ENCODE data around the gene SGK2. TPM values are rescaled to one million over a fixed set of nuclear protein-coding genes. Genes with fewer than 3 reads are reported as not detected.

SGK2 gene
- total and polyA plus RNA-seq, 9 of the 15 experiments (the other 6 are each of a cell fraction or from before 2014, with no cell fraction given): 0.07 to 0.31 (median 0.15) TPM; not detected in 2

DNA sequence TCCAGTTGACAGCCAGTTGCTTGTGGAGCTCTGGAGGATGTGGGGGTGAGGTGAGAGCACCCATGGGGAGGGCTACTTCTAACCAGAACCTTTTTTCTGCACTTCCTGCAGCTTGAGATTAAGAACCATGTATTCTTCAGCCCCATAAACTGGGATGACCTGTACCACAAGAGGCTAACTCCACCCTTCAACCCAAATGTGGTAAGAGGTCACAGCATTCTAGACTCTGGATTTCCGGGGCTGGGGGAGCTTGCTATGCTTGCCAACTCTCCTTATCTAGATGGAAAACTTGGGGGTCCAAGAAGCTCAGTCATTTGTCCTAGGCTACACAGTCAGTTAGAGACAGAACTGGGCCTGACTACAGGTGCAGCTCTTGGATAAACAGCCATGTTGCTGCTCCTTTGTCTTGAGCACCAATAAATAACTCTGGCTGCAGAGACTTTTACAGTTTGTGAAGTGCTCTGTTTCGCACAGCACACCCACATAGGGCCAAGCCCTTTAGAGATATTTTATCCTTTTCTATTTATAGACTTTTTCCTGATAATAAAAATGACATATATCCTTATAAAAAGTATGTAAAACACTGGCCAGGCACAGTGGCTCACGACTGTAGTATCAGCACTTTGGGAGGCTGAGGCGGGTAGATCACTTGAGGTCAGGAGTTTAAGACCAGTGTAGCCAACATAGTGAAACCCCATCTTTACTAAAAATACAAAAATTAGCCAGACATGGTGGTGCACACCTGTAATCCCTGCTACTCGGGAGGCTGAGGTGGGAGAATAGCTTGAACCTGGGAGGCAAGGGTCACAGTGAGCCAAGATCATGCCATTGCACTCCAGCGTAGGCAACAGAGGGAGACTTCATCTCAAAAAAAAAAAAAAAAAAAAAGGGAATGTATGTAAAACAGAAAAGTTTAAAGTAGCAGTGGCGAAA lies 21.3 kb downstream of the SGK2 start (continued):
- TF ChIP-seq POLR2B (IDR thresholded peaks at IDR 0.05; ENCODE audit: low read depth, partially characterized antibody) (no peak), RNF2 (IDR thresholded peaks at IDR 0.05) (peak; percentile 12; the same call in 1 of the 2 replicates), SRSF9 (IDR thresholded peaks at IDR 0.05; ENCODE audit: borderline replicate concordance, low read depth, low read length) (no peak), ZNF644 (tag; IDR thresholded peaks at IDR 0.05; ENCODE audit: low read depth) (no peak), HDAC2 (IDR thresholded peaks at IDR 0.05) (no peak), ARID2 (IDR thresholded peaks at IDR 0.05) (no peak), ESRRA (IDR thresholded peaks at IDR 0.05; ENCODE audit: borderline replicate concordance, low read depth) (no peak), ZNF766 (CRISPR knock-in tag; conservative IDR thresholded peaks at IDR 0.05) (0 out of 2 replicates have a peak, but pooled peaks have one; percentile 23), RBM25 (IDR thresholded peaks at IDR 0.05; ENCODE audit: low read depth, low read length, severe bottlenecking) (peak; percentile 53), PHF20 (IDR thresholded peaks at IDR 0.05; ENCODE audit: partially characterized antibody) (no peak), POLR2G (IDR thresholded peaks at IDR 0.05; ENCODE audit: low read depth, low read length) (no peak), HDAC1 (IDR thresholded peaks at IDR 0.05) (0 out of 4 replicates have a peak, but pooled peaks of 1 of the 2 experiments have one; percentile 16), SMARCA4 (IDR thresholded peaks at IDR 0.05) (peak; percentile 43; the same call in 1 of the 2 replicates), KLF16 (IDR thresholded peaks at IDR 0.05) (peak; percentile 28; the same call in 1 of the 2 replicates), ZFP30 (CRISPR knock-in tag; IDR thresholded peaks at IDR 0.05; ENCODE audit: borderline replicate concordance) (no peak), ARID1B (IDR thresholded peaks at IDR 0.05) (peak; percentile 63; the same call in 1 of the 2 replicates), CBX2 (IDR thresholded peaks at IDR 0.05; ENCODE audit: insufficient read depth, low read length, poor library complexity, severe bottlenecking) (no peak), NR2C2 (CRISPR knock-in tag; IDR thresholded peaks at IDR 0.05) (no peak), NR2C2 (tag; IDR thresholded peaks at IDR 0.05) (peak; percentile 64), ZFPM2 (CRISPR knock-in tag; IDR thresholded peaks at IDR 0.05) (no peak), TCF3 (CRISPR knock-in tag; IDR thresholded peaks at IDR 0.05) (peak; percentile 70), SIN3A (IDR thresholded peaks at IDR 0.05; ENCODE audit: borderline replicate concordance in 2 of 2, control insufficient read depth in 1 of 2, low read depth in 2 of 2, low read length in 2 of 2) (no peak)
- TF ChIP-seq, protein P1, sequence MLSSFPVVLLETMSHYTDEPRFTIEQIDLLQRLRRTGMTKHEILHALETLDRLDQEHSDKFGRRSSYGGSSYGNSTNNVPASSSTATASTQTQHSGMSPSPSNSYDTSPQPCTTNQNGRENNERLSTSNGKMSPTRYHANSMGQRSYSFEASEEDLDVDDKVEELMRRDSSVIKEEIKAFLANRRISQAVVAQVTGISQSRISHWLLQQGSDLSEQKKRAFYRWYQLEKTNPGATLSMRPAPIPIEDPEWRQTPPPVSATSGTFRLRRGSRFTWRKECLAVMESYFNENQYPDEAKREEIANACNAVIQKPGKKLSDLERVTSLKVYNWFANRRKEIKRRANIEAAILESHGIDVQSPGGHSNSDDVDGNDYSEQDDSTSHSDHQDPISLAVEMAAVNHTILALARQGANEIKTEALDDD (IDR thresholded peaks at IDR 0.05): peak; percentile 93
- TF ChIP-seq, protein P2, sequence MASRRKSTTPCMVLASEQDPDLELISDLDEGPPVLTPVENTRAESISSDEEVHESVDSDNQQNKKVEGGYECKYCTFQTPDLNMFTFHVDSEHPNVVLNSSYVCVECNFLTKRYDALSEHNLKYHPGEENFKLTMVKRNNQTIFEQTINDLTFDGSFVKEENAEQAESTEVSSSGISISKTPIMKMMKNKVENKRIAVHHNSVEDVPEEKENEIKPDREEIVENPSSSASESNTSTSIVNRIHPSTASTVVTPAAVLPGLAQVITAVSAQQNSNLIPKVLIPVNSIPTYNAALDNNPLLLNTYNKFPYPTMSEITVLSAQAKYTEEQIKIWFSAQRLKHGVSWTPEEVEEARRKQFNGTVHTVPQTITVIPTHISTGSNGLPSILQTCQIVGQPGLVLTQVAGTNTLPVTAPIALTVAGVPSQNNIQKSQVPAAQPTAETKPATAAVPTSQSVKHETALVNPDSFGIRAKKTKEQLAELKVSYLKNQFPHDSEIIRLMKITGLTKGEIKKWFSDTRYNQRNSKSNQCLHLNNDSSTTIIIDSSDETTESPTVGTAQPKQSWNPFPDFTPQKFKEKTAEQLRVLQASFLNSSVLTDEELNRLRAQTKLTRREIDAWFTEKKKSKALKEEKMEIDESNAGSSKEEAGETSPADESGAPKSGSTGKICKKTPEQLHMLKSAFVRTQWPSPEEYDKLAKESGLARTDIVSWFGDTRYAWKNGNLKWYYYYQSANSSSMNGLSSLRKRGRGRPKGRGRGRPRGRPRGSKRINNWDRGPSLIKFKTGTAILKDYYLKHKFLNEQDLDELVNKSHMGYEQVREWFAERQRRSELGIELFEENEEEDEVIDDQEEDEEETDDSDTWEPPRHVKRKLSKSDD (conservative IDR thresholded peaks at IDR 0.05; ENCODE audit: low read length): no peak

Measured in K562 (cell line).